Measurements from ENCODE around the gene CEP63.

The CEP63 gene

GRCh38 chr3:134610432-134611385 lies 124.9 kb downstream of the CEP63 start:
- no peaks in the 10 kb centered on the region for H3K36me3 ChIP-seq (replicated peaks; ENCODE audit: low read depth, low read length)
- H3K27me3 ChIP-seq (ENCODE audit: low read depth, low read length): no peaks in the 10 kb centered on the region
- H3K27ac ChIP-seq (ENCODE audit: low read length): no peak overlapping the region
- TF ChIP-seq CTCF (IDR thresholded peaks at IDR 0.05; ENCODE audit: low read depth, low read length) (no peak), EZH2phosphoT487 (IDR thresholded peaks at IDR 0.05; ENCODE audit: low read depth) (no peak)
- H3K79me2 ChIP-seq (ENCODE audit: low read length): no peaks in the 10 kb centered on the region
- no peak overlapping the region for H3K4me2 ChIP-seq (ENCODE audit: low read length)
- no peak overlapping the region for H3K9ac ChIP-seq (ENCODE audit: low read length)
- no peak overlapping the region for H2AFZ ChIP-seq (ENCODE audit: low read depth, low read length)
- no peaks in the 10 kb centered on the region for H3K9me3 ChIP-seq (ENCODE audit: insufficient read depth, low read length)
- H3K4me3 ChIP-seq (ENCODE audit: low read length): no peak overlapping the region
- H3K4me1 ChIP-seq (ENCODE audit: low read length): no peaks in the 10 kb centered on the region
- no peaks in the 10 kb centered on the region for H4K20me1 ChIP-seq (ENCODE audit: insufficient read depth, low read length)

- Histone ChIP-seq H3K36me3 (replicated peaks; ENCODE audit: low read depth, low read length) (no peaks in the 10 kb centered on the region), H3K4me2 (ENCODE audit: low read length) (no peak overlapping the region), H2AFZ (ENCODE audit: low read depth, low read length) (no peak overlapping the region), H3K9ac (ENCODE audit: low read length) (no peak overlapping the region), H3K79me2 (ENCODE audit: low read length) (no peaks in the 10 kb centered on the region), H3K27me3 (ENCODE audit: low read depth, low read length) (no peaks in the 10 kb centered on the region), H3K4me1 (ENCODE audit: low read length) (no peaks in the 10 kb centered on the region), H4K20me1 (ENCODE audit: insufficient read depth, low read length) (no peaks in the 10 kb centered on the region), H3K9me3 (ENCODE audit: insufficient read depth, low read length) (no peaks in the 10 kb centered on the region), H3K27ac (ENCODE audit: low read length) (no peak overlapping the region), H3K4me3 (ENCODE audit: low read length) (no peak overlapping the region)
- TF ChIP-seq EZH2phosphoT487 (IDR thresholded peaks at IDR 0.05; ENCODE audit: low read depth) (no peak), CTCF (IDR thresholded peaks at IDR 0.05; ENCODE audit: low read depth, low read length) (no peak)
Observed at GRCh38 chr3:134611516-134611915, 125.7 kb downstream of the CEP63 start.

- Histone ChIP-seq H3K36me3 (replicated peaks; ENCODE audit: low read depth, low read length) (no peaks in the 10 kb centered on the region), H3K27ac (ENCODE audit: low read length) (no peak overlapping the region), H2AFZ (ENCODE audit: low read depth, low read length) (no peak overlapping the region), H3K9ac (ENCODE audit: low read length) (no peak overlapping the region), H3K4me2 (ENCODE audit: low read length) (no peak overlapping the region), H3K79me2 (ENCODE audit: low read length) (no peaks in the 10 kb centered on the region), H3K4me3 (ENCODE audit: low read length) (no peak overlapping the region), H3K4me1 (ENCODE audit: low read length) (no peaks in the 10 kb centered on the region), H3K27me3 (ENCODE audit: low read depth, low read length) (no peaks in the 10 kb centered on the region), H4K20me1 (ENCODE audit: insufficient read depth, low read length) (no peaks in the 10 kb centered on the region), H3K9me3 (ENCODE audit: insufficient read depth, low read length) (no peaks in the 10 kb centered on the region)
- TF ChIP-seq CTCF (IDR thresholded peaks at IDR 0.05; ENCODE audit: low read depth, low read length) (no peak), EZH2phosphoT487 (IDR thresholded peaks at IDR 0.05; ENCODE audit: low read depth) (no peak)
Observed at GRCh38 chr3:134613006-134613520, 127.2 kb downstream of the CEP63 start.

GRCh38 chr3:134614955-134615354 lies 129.1 kb downstream of the CEP63 start:
- no peak overlapping the region for H3K4me2 ChIP-seq (ENCODE audit: low read length)
- no peaks in the 10 kb centered on the region for H3K36me3 ChIP-seq (replicated peaks; ENCODE audit: low read depth, low read length)
- no peaks in the 10 kb centered on the region for H3K9me3 ChIP-seq (ENCODE audit: insufficient read depth, low read length)
- no peak overlapping the region for H3K4me3 ChIP-seq (ENCODE audit: low read length)
- H4K20me1 ChIP-seq (ENCODE audit: insufficient read depth, low read length): no peaks in the 10 kb centered on the region
- H2AFZ ChIP-seq (ENCODE audit: low read depth, low read length): no peak overlapping the region
- H3K4me1 ChIP-seq (ENCODE audit: low read length): no peaks in the 10 kb centered on the region
- no peak overlapping the region for H3K27ac ChIP-seq (ENCODE audit: low read length)
- H3K9ac ChIP-seq (ENCODE audit: low read length): no peak overlapping the region
- no peaks in the 10 kb centered on the region for H3K79me2 ChIP-seq (ENCODE audit: low read length)
- H3K27me3 ChIP-seq (ENCODE audit: low read depth, low read length): no peaks in the 10 kb centered on the region
- TF ChIP-seq EZH2phosphoT487 (IDR thresholded peaks at IDR 0.05; ENCODE audit: low read depth) (no peak), CTCF (IDR thresholded peaks at IDR 0.05; ENCODE audit: low read depth, low read length) (no peak)

Measured in OCI-LY3 (cell line).